DND-41 (cell line): Measurements from ENCODE around the gene KCNMA1.

Experiments used
- CTCF ChIP-seq: IDR thresholded peaks from 2 replicates; pipeline ENCODE4 v1.5.1; 2012; ENCODE audit warnings: borderline replicate concordance, low read length, moderate library complexity, mild to moderate bottlenecking; ENCODE audit not compliant: poor library complexity, severe bottlenecking; ENCODE audit errors: extremely low read depth
- EZH2 ChIP-seq: IDR thresholded peaks from 3 replicates; pipeline ENCODE4 v1.6.1; 2012; ENCODE audit warnings: borderline replicate concordance, low read depth, mild to moderate bottlenecking, moderate library complexity, low read length, inconsistent platforms; ENCODE audit not compliant: severe bottlenecking

- TF ChIP-seq CTCF (no peak), EZH2 (no peak)
Observed at GRCh38 chr10:77417806-77418640, 219.6 kb downstream of the KCNMA1 start.
